K562 (cell line): Measurements from ENCODE around the gene RNF11. TPM values are rescaled to one million over a fixed set of nuclear protein-coding genes. Genes with fewer than 3 reads are reported as not detected.

Experiments
- CHAMP1 ChIP-seq: fragments of 450-650 bp; IDR thresholded peaks from 2 replicates; pipeline ENCODE4 v1.6.1; 2016; ENCODE audit warnings: mild to moderate bottlenecking
- CUX1 ChIP-seq: fragments of 200-800 bp; sonication (Bioruptor generic); IDR thresholded peaks from 2 replicates; pipeline ENCODE4 v1.6.1; 2016; ENCODE audit warnings: missing genetic modification characterization, missing compliant biosample characterization
- ELF4 ChIP-seq: fragments of 450-650 bp; formaldehyde crosslinking; IDR thresholded peaks from 2 replicates; pipeline ENCODE4 v1.4.0; 2022; ENCODE audit warnings: missing genetic modification characterization
- KAT7 ChIP-seq: sonication (generic); formaldehyde crosslinking; IDR thresholded peaks from 2 replicates; pipeline ENCODE4 v1.8.0; 2022; ENCODE audit warnings: missing genetic modification reagents, mild to moderate bottlenecking, borderline replicate concordance
- L3MBTL2 ChIP-seq: fragments of 450-650 bp; IDR thresholded peaks from 2 replicates; pipeline ENCODE4 v1.6.1; 2016; ENCODE audit warnings: mild to moderate bottlenecking, moderate library complexity
- MED1 ChIP-seq: sonication (generic); formaldehyde crosslinking; IDR thresholded peaks from 2 replicates; pipeline ENCODE4 v1.8.1; 2023; ENCODE audit warnings: missing genetic modification reagents, borderline replicate concordance
- PRDM10 ChIP-seq: fragments of 450-650 bp; IDR thresholded peaks from 2 replicates; pipeline ENCODE4 v1.6.1; 2018; ENCODE audit not compliant: partially characterized antibody
- RAD21 ChIP-seq, 2 experiments: fragments of 250-450 bp in 1 of 2; fragments of 450-650 bp in 1 of 2; sonication (Bioruptor Pico) in 1 of 2; formaldehyde crosslinking in 1 of 2; IDR thresholded peaks in 1 of 2; conservative IDR thresholded peaks in 1 of 2; 2 replicates each; pipeline versions ENCODE4 v1.4.0 to v1.8.0; 2020 to 2022; ENCODE audit warnings: mild to moderate bottlenecking in 2 of 2, moderate library complexity in 1 of 2
- ZNF75A ChIP-seq: fragments of 450-650 bp; formaldehyde crosslinking; IDR thresholded peaks from 2 replicates; pipeline ENCODE4 v1.4.0; 2020; ENCODE audit warnings: mild to moderate bottlenecking
- polyA plus RNA-seq, 8 experiments: library from polyadenylated mRNA; depleted of rRNA in 4 of 8; stranded (reverse) in 5 of 8; unstranded in 3 of 8; fragments of >200 nt; fragmentation: Nextera tagmentation in 2 of 8; fragmentation: Illumina TruSeq in 1 of 8; extraction: Ambion mirVana in 2 of 8; extraction: Trizol in 1 of 8; gene quantifications; 2 replicates each; pipeline versions ENCODE4 v1.2.1 to v1.2.3, GENCODE V29; 2011 to 2014; ENCODE audit warnings: inconsistent platforms in 1 of 8, missing spikeins in 1 of 8
- total RNA-seq, 7 experiments: library from RNA; depleted of rRNA in 6 of 7; stranded (reverse); fragments of >200 nt in 6 of 7; fragmentation: Illumina TruSeq in 2 of 7; extraction: Trizol in 2 of 7; gene quantifications; 2 replicates each; pipeline versions ENCODE4 v1.2.1 to v1.2.3, GENCODE V29; 2011 to 2021; ENCODE audit warnings: low replicate concordance in 1 of 7
- TF ChIP-seq, protein P1 (sequence below): fragments of 450-650 bp; IDR thresholded peaks from 2 replicates; pipeline ENCODE4 v1.6.1; 2016; ENCODE audit warnings: missing biosample characterization, missing genetic modification characterization
- TF ChIP-seq, protein P2 (sequence below): sonication (generic); formaldehyde crosslinking; IDR thresholded peaks from 2 replicates; pipeline ENCODE4 v1.8.0; 2022; ENCODE audit warnings: missing genetic modification reagents, mild to moderate bottlenecking, borderline replicate concordance

Gene RNF11
- total and polyA plus RNA-seq, 9 of the 15 experiments (the other 6 are each of a cell fraction or from before 2014, with no cell fraction given), result 5.7 to 34.3 (median 23.1) TPM

GRCh38 chr1:51192213-51192843 lies 43.7 kb upstream of the RNF11 start (continued):
- TF ChIP-seq PRDM10 (no peak), ZNF75A (CRISPR knock-in tag) (no peak), CUX1 (no peak), CHAMP1 (no peak), L3MBTL2 (no peak), MED1 (CRISPR knock-in tag) (no peak), ELF4 (CRISPR knock-in tag) (0 out of 2 replicates have a peak, but pooled peaks have one; percentile 41), KAT7 (CRISPR knock-in tag) (no peak), RAD21 (CRISPR knock-in tag; conservative IDR thresholded peaks at IDR 0.05 in 1 of 2, IDR thresholded peaks at IDR 0.05 in 1 of 2) (peak; percentile 72 to 82)
- TF ChIP-seq, protein P1, sequence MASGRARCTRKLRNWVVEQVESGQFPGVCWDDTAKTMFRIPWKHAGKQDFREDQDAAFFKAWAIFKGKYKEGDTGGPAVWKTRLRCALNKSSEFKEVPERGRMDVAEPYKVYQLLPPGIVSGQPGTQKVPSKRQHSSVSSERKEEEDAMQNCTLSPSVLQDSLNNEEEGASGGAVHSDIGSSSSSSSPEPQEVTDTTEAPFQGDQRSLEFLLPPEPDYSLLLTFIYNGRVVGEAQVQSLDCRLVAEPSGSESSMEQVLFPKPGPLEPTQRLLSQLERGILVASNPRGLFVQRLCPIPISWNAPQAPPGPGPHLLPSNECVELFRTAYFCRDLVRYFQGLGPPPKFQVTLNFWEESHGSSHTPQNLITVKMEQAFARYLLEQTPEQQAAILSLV (tag), result no peak
- TF ChIP-seq, protein P2, sequence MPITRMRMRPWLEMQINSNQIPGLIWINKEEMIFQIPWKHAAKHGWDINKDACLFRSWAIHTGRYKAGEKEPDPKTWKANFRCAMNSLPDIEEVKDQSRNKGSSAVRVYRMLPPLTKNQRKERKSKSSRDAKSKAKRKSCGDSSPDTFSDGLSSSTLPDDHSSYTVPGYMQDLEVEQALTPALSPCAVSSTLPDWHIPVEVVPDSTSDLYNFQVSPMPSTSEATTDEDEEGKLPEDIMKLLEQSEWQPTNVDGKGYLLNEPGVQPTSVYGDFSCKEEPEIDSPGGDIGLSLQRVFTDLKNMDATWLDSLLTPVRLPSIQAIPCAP, result no peak
